ENCODE results near the gene MYO1D. TPM values are rescaled to one million over a fixed set of nuclear protein-coding genes. Genes with fewer than 3 reads are reported as not detected.

Gene MYO1D
- total and polyA plus RNA-seq, 2 of the 13 experiments (the other 11 are each of a cell fraction or from before 2014, with no cell fraction given): 13.2 to 17.3 TPM

- TF ChIP-seq ZBTB40 (IDR thresholded peaks at IDR 0.05) (no peak), ZBTB40 (CRISPR knock-in tag; IDR thresholded peaks at IDR 0.05) (no peak), TARDBP (CRISPR knock-in tag; IDR thresholded peaks at IDR 0.05) (no peak), LBX2 (CRISPR knock-in tag; IDR thresholded peaks at IDR 0.05; ENCODE audit: borderline replicate concordance) (no peak), SNAPC4 (CRISPR knock-in tag; IDR thresholded peaks at IDR 0.05) (no peak), ZNF576 (CRISPR knock-in tag; IDR thresholded peaks at IDR 0.05) (no peak), AHR (CRISPR knock-in tag; IDR thresholded peaks at IDR 0.05) (no peak), MAX (IDR thresholded peaks at IDR 0.05) (0 out of 2 replicates have a peak, but pooled peaks have one; percentile 11), LRRFIP1 (CRISPR knock-in tag; conservative IDR thresholded peaks at IDR 0.05) (no peak), MXD4 (CRISPR knock-in tag; IDR thresholded peaks at IDR 0.05) (no peak), FOXK2 (IDR thresholded peaks at IDR 0.05) (no peak)
These were observed 390.0 kb downstream of the MYO1D start, which contains the start of gene CDK5R1 (continued) for GRCh38 chr17:32486701-32487472.

Measured in HepG2 (cell line).